GM10266 (cell line): ENCODE results near the gene ARHGEF2.

Experiments
- DNase-seq: peaks from one replicate; pipeline ENCODE4 v3.0.0; 2012; ENCODE audit errors: extremely low spot score
- CTCF ChIP-seq: IDR thresholded peaks from 2 replicates; pipeline ENCODE4 v1.5.1; 2012; ENCODE audit warnings: mild to moderate bottlenecking, low read depth; ENCODE audit not compliant: control insufficient read depth, insufficient read depth; ENCODE audit errors: missing control alignments

ARHGEF2 gene

GRCh38 chr1:155947741-155948140 lies 30.6 kb downstream of the ARHGEF2 start:
- no peak for DNase-seq
- TF ChIP-seq CTCF, result no peak

- DNase-seq, result no peak
- TF ChIP-seq CTCF, result no peak
Observed at GRCh38 chr1:155947292-155947691, 31.1 kb downstream of the ARHGEF2 start.

- no peak for TF ChIP-seq CTCF
- DNase-seq, result peak; percentile 61
Observed at GRCh38 chr1:155946633-155947219, 31.6 kb downstream of the ARHGEF2 start.

- no peak for DNase-seq
- no peak for TF ChIP-seq CTCF
Observed at GRCh38 chr1:155944444-155944799, 33.9 kb downstream of the ARHGEF2 start.

- DNase-seq, result no peak
- TF ChIP-seq CTCF, result no peak
Observed at GRCh38 chr1:155942578-155943141, 35.7 kb downstream of the ARHGEF2 start.

GRCh38 chr1:155941845-155942531 lies 36.4 kb downstream of the ARHGEF2 start:
- no peak for TF ChIP-seq CTCF
- DNase-seq, result no peak
